GF-D8 (cell line): ENCODE results near the gene SFMBT2.
A peak's percentile ranks its signal among the peaks of the same experiment; 100 is the strongest.
"Not testable (repeated sequence)": the region's sequence is repeated elsewhere in the genome, so short reads cannot be mapped to it uniquely, and the experiment has no call there.

Source experiments
- DNase-seq: peaks from one replicate; lab custom pipeline; 2025; lab: John Stamatoyannopoulos, UW

The SFMBT2 gene

DNA sequence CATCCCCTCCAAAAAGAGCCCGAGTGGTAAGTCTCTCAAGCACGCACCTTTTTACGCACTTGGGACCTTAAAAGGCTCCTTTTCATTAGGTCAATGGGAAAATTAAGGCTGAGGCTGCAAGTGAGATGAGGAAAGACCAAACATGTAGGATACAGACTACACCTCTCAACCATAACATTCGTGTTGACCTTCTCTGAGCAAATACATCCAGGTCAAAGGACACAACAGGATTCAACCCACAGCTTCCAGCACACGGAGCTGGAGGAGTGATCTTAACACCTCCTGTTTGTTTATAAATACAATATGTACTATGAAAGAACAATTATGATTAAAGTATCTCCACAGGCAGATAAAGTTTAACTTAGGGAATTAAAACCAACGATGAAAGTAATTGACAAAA is 9.7 kb downstream of the SFMBT2 start:
- DNase-seq = no peak

- no peak for DNase-seq
Measured at GRCh38 chr10:7400068-7400715, 10.6 kb downstream of the SFMBT2 start.

- no peak for DNase-seq
Measured at GRCh38 chr10:7399533-7399932, 11.3 kb downstream of the SFMBT2 start.

- DNase-seq = no peak
Measured at GRCh38 chr10:7397049-7398035, 13.5 kb downstream of the SFMBT2 start.

DNA sequence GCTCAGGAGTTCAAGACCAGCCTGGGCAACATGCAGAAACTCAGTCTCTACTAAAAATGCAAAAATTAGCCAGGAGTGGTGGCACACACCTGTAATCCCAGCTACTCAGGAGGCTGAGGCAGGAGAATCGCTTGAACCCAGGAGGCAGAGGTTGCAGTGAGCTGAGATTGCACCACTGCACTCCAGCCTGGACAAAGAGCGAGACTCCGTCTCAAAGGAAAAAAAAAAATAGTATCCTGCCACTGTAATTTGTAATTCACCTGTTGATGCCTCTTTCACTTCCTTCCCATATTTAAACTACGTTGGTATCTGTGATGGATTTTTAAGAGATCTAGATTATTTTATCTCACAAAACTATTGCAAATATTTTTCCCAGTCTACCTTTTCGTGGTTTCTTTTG is 18.5 kb downstream of the SFMBT2 start:
- not testable (repeated sequence) for DNase-seq

- DNase-seq = no peak
Measured at GRCh38 chr10:7391748-7392147, 19.1 kb downstream of the SFMBT2 start.

DNA sequence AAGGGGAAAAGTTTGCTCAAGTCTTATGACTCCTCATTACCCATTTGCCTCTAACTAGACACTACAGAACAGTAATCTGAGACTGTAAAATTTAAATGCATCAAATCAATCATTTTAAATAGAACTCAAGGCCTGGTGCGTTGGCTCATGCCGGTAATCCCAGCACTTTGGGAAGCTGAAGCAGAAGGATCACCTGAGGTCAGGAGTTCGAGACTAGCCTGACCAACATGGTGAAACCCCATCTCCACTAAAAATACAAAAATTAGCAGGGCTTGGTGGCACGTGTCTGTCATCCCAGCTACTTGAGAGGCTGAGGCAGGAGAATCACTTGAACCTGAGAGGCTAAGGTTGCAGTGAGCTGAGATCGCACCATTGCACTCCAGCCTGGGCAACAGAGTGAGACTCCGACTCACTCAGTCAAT is 20.1 kb downstream of the SFMBT2 start:
- not testable (repeated sequence) for DNase-seq

- DNase-seq = no peak
Measured at GRCh38 chr10:7389844-7390243, 21.0 kb downstream of the SFMBT2 start.

GRCh38 chr10:7389346-7389745 is 21.5 kb downstream of the SFMBT2 start:
- DNase-seq = peak; percentile 10

GRCh38 chr10:7388602-7389001 is 22.2 kb downstream of the SFMBT2 start:
- DNase-seq = no peak

DNA sequence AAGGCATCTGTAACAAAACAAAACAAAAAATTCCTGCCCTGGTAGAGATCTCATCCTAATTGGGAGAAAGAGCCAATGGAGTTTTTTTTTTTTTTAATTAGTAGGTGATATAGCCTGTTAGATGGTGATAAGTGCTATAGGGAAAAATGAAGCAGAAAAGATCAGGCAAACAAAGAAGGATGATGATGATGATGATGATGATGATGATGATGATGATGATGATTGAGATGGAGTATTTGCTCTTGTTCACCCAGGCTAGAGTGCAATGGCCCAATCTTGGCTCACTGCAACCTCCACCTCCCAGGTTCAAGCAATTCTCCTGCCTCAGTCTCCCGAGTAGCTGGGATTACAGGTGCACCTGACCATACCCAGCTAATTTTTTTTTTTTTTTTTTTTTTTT is 22.7 kb downstream of the SFMBT2 start:
- not testable (repeated sequence) for DNase-seq

DNA sequence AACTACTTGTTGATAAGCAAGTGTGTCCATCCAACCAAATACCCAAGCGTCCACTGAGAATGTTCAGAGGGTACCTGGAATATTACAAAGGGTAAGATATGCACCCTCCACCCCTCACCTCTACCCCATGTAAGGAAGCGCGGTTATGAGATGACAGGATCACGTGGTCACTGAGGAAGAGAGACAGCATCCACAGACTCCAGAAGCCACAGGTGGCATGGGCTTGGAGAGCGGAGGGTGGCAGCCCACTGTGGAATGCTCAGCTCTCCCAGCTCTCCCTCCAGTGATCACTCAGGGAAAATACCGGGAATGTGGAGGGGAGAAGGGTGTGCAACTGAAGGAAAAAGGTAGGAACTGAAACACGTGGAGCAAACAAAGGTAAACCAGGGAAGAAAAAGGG is 25.7 kb downstream of the SFMBT2 start:
- no peak for DNase-seq

- no peak for DNase-seq
Measured at GRCh38 chr10:7383442-7383841, 27.4 kb downstream of the SFMBT2 start.

- no peak for DNase-seq
Measured at GRCh38 chr10:7380704-7381241, 30.1 kb downstream of the SFMBT2 start.

GRCh38 chr10:7378602-7379403 is 32.0 kb downstream of the SFMBT2 start:
- no peak for DNase-seq

DNA sequence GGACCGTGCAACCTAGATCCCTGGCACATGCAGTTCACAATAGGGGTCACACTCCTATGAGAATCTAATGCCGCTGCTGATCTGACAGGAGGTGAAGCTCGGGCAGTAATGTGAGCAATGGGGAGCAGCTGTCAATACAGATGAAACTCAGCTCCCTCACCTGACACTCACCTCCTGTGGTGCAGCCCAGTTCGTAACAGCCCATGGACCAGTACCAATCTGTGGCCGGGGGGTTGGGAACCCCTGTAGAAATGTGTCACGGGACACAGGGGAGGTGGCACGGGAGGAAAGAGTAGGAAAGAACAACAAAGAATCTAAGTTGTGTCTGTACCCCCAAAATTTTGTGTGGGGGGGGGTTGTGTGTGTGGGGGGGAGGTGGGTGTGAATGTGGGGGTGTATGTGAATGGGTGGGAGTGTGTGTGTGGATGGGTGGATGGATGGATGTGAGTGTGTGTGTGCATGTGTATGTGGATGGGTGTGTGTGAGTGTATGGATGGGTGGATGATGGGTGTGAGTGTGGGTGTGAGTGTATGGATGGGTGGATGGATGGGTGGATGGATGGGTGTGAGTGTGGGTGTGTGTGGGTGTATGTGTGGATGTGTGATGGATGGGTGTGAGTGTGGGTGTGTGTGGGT is 33.1 kb downstream of the SFMBT2 start:
- DNase-seq = no peak

DNA sequence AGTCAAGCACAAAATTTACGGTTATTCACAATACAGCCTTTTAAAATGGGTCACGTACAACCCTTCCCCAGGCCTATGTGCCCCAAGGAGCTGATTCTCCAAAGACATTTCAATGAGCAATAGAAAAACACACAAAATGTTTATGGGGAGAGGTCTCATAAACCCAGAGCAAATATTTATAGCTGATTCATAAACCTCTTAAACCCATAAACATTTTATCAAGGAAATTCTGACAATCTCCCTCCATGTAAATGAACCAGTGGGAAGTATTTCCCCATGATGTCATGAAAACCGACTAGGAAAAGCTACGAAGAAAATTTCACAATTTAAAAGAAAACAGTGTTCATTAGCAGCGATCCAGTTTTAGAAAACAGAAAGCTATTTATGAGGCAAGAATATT is 36.0 kb downstream of the SFMBT2 start:
- no peak for DNase-seq

DNA sequence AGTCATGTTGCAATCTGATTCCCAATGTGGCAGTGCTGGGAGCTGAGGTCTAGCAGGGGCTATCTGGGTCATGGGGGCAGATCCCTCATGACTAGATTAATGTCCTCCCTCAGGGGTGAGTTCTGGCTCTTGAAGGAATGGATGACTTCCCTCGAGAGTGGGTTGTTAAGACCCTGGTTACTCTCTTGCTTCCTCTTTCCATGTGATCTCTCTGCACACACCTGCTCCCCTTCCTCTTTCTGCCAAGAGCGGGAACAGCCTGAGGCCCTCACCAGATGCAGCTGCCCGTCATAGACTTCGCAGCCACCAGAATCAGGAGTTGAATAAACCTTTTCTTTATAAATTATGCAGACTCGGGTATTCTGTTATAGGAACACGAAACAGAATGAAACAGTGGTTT is 37.8 kb downstream of the SFMBT2 start:
- peak; percentile 2 for DNase-seq

- DNase-seq = no peak
Measured at GRCh38 chr10:7372504-7372903, 38.3 kb downstream of the SFMBT2 start.

- no peak for DNase-seq
Measured at GRCh38 chr10:7370511-7370910, 40.3 kb downstream of the SFMBT2 start.

DNA sequence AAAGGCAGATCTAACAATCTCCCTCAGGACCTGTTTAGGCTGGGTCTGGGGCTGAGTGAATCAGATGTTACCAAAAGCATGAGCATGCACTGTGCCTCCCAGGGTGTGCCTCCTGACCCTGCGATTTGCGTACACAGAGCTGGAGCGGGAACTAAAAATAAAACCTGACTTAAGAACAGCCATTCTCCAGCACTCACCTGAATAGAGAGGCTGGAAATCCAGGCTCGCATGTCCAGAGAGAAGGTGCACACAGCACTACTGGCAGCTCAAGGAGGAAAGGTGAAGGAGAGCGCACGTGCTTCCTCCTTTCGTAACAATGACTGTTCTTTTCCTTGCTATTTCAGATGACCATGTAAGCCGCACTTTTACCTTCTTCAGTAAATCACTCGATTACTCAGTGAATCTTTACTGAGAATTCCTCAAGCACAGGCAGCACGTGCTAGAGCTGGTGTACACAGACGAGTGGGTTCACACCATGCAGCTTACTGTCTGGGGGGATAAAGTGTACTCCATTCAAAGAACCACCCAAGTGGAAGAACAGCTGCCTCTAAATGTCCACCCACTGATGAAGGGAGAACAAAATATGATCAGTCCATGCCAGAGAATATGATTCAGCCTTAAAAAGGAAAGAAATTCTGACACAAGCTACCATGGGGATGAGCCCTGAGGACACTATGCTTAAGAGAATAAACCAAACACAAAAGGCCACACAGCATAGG is 45.6 kb downstream of the SFMBT2 start:
- no peak for DNase-seq
